CD4-positive, alpha-beta T cell treated with Interleukin-12 subunit alpha and Interleukin-12 subunit beta, for 1 hour (primary cell): Measurements from ENCODE around the gene EIF3F.

Experiments used
- DNase-seq: peaks from one replicate; pipeline ENCODE4 v3.0.0-alpha.2; 2020

Gene EIF3F

DNA sequence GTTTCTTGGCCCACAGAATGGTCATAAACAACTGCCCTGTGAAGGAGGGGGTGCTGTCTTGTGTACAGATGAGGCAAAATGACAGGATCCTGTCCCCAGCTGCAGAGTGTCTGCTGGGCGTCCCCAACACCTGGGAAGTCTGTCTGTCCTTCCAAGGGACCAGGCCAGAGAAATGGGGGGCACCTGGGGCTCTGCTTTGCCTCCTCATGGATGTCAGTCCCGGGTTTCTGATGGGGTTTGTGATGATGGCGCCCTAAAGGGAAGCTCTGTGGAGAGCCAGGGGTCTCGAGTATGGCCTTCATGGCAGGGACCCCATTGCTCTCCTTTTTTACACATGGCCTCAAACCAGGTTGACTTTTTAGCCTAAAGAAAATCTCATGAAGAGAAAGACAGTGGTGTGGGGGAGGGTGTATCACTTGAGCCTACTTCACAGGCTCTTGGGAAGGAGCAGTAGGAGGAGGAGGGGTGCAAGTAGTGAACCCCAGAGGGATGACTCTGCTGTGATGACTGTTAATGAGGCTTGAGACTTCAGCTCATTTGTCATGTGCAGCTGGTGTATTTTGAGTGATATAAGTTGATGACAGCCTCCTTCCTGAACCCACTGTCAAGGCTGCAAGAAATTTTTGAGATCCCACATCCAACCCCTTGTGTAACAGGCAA, 53.3 kb downstream of the EIF3F start:
- no peak for DNase-seq

DNA sequence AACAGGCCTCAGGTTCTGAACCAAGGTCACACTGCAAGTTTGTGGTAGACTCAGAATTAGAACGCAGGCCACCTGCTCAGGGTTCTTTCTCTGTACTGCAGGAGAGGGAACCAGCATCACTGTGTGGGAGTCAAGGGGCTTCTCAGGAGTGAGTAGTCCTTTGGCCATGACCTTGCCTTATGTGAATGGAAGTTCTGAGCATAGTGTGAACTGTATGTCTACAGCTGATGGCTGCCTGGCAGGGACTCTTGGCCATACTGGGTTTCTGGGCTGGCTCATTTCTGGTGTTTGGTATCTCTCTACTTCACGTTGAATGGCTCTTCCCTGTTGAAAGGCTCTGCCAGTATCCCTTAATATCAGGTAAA, 53.8 kb downstream of the EIF3F start:
- no peak for DNase-seq

DNA sequence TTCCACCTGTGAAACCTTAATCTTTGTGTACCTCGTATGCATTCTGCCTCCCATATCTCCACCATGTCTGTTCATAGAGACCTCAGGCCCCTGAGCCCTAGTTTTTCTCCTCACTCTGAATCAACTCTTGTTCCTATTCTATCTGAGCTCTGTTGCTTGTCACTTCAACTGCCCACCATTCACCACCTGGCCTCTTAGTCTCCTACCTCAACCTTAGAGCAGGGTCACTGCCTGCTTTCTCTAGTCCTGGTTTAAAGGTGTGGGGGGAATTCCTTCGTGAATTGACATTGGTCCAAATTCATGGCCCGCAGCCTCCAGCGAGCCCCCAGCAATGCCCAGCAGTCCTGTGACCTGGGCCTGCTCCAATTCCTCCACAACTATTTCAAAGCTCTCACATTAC, 54.4 kb downstream of the EIF3F start:
- no peak for DNase-seq

DNA sequence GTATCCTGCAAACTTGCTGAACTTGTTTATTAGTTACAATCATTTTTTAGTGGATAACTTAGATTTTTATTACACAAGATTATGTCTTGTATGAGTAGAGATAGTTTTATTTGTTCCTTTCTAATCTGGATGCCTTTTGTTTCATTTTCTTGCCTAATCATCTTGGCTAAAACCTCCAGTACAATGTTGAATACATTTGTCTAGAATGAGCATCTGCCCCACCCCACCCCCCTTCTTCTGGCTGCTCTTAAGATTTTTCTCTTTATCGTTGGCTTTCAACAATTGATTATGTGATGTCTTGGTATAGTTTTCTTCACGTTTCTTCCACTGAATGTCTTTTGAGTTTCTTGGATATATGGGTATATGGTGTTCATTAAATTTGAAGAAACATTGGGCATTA, 56.6 kb downstream of the EIF3F start:
- DNase-seq = no peak

DNA sequence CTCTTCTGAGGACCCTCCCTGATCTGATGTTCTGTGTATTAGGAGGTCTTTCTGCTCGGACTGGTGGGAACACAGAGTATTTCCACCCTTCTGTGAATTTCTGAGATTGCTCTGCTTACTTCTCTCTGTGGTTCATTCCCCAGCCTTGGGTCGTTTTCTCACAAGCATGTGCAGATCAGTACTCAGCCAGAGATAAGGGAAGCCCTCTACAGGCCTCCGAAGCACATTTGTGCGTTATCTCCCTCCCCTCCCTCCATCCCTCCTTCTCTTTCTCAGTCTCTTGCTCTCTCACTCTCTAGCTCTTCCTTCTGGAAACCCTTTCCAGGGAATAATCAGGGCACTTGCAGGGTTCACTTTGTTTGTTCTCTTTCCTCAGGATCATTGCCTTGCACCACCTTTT, 58.7 kb downstream of the EIF3F start:
- DNase-seq = no peak

DNA sequence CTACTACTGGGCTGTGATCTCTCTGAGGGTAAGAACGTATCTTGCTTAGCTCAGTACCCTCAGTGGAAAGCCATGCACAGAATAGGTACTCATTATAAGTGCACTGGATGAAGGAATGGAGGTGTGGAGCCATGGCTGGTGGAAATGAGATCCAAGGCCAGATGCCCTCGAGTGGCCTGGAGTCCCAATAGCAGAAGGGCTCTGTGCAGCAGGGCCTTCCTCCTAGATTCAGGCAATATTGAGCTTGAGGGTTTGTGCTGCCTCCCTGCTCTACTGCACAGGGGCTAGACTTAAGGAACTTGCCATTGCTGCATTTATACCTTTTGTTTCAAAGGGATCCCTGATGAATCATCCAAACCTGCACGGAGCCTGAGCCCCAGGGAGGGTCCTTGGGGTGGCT, 60.2 kb downstream of the EIF3F start:
- no peak for DNase-seq

DNA sequence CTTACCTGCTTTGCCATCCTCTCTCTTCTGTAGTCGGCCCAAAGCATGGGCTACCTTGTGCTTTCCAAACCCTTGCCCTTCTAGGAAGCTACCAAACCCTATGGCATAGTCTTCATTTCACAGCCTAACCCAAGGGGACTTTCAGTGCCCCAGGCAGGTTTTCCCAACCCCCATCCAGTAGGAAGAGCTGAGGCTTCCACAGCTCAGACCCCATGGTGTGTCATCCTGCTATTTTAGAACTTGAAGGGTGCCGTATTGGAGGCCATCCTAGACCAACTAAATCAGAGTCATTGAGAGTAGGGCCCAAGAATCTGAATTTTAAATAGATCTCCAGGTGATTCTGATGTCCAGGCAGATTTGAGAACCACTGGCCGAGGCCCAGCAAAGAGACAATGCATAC, 61.9 kb downstream of the EIF3F start:
- DNase-seq = no peak
